Loucy (cell line): ENCODE data around the gene NRIP2.

ENCODE experiments used
- CTCF ChIP-seq: fragments of 200-600 bp; sonication (generic); conservative IDR thresholded peaks from 2 replicates; pipeline ENCODE4 v1.5.1; 2014; ENCODE audit warnings: mild to moderate bottlenecking, antibody characterized with exemption, low read length
- EZH2phosphoT487 ChIP-seq: fragments of 200-600 bp; IDR thresholded peaks from 2 replicates; pipeline ENCODE4 v1.6.1; 2018; ENCODE audit warnings: antibody characterized with exemption, mild to moderate bottlenecking, moderate library complexity, borderline replicate concordance

- TF ChIP-seq CTCF: no peak
- no peak for TF ChIP-seq EZH2phosphoT487
Measured at GRCh38 chr12:2800046-2800570, 34.7 kb downstream of the NRIP2 start.
